Mammary epithelial cell (primary cell): ENCODE results near the gene CAMK2A.

Experiments
- EZH2 ChIP-seq: IDR thresholded peaks from 2 replicates; pipeline ENCODE4 v1.6.1; 2012; ENCODE audit warnings: low read length, inconsistent platforms, borderline replicate concordance
- TF ChIP-seq, protein P1 (sequence below), 2 donors: IDR thresholded peaks in 1 of 2; conservative IDR thresholded peaks in 1 of 2; 2 replicates each; pipeline ENCODE4 v1.5.1; 2011 to 2012; ENCODE audit warnings: inconsistent platforms in 2 of 2, low read length in 2 of 2, mild to moderate bottlenecking in 2 of 2, control low read depth in 1 of 2, low read depth in 1 of 2; ENCODE audit not compliant: insufficient read depth in 1 of 2; ENCODE audit errors: extremely low read depth in 1 of 2

DNA sequence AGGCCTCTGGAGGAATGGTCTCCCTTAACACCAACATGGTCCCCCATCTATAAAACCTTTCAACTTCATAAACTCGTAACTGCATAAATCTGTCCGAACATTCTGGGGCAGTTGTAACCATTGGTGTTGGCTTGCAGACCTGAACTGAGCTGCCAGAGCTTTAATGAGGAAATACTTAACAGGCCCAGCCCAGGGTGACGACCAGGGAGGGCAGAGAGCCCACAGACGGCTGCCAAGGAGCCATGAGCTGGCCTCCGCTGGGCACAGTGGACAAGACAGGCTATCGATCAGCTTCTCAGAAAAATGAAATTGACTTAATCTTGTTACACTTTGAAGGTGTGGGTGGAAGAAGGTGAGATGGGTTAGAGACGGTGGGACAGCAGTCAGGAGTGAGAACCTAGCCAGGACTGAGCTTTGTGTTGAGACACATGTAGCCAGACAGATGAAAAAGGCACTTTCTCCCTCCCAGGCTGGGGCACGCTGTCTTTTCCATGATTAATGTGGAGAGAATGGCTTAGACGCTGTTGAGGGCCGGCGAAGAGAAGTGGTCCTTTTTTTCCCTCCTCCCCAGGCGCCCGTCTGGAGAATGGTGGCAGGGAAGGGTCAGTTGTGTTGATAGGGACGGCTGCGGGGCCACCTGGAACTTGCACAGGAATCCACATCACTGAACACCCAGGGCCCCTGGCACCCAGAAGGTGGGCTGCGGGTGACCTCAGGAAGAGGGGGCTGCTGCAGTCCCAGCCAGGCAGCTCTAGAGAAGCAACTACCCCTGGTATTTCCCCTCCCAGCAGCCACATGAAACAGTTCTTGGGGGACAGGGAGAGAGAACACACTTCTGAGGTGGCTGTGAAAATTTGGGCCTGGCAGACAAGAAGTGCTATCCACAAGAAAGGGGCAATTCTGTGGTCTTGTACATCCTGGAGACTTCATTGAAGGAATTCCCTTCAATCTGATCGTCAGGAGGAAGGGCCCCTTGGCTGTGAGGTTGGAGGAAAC, 40.6 kb upstream of the CAMK2A start:
- TF ChIP-seq, protein P1, sequence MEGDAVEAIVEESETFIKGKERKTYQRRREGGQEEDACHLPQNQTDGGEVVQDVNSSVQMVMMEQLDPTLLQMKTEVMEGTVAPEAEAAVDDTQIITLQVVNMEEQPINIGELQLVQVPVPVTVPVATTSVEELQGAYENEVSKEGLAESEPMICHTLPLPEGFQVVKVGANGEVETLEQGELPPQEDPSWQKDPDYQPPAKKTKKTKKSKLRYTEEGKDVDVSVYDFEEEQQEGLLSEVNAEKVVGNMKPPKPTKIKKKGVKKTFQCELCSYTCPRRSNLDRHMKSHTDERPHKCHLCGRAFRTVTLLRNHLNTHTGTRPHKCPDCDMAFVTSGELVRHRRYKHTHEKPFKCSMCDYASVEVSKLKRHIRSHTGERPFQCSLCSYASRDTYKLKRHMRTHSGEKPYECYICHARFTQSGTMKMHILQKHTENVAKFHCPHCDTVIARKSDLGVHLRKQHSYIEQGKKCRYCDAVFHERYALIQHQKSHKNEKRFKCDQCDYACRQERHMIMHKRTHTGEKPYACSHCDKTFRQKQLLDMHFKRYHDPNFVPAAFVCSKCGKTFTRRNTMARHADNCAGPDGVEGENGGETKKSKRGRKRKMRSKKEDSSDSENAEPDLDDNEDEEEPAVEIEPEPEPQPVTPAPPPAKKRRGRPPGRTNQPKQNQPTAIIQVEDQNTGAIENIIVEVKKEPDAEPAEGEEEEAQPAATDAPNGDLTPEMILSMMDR (conservative IDR thresholded peaks at IDR 0.05 in 1 of 2, IDR thresholded peaks at IDR 0.05 in 1 of 2; ENCODE audit: extremely low read depth in 1 of 2, insufficient read depth in 1 of 2, low read depth in 1 of 2, low read length in 2 of 2): no peak
- no peak for TF ChIP-seq EZH2
